A549 (cell line): ENCODE data around the gene VAT1.

ENCODE experiments used
- MAFK ChIP-seq: fragments of 450-650 bp; IDR thresholded peaks from 2 replicates; pipeline ENCODE4 v1.6.1; 2014; ENCODE audit not compliant: partially characterized antibody
- TF ChIP-seq, protein P1 (sequence below): fragments of >200 bp; sonication (Bioruptor Twin); formaldehyde crosslinking; IDR thresholded peaks from 3 replicates; pipeline ENCODE4 v1.5.1; 2016

DNA sequence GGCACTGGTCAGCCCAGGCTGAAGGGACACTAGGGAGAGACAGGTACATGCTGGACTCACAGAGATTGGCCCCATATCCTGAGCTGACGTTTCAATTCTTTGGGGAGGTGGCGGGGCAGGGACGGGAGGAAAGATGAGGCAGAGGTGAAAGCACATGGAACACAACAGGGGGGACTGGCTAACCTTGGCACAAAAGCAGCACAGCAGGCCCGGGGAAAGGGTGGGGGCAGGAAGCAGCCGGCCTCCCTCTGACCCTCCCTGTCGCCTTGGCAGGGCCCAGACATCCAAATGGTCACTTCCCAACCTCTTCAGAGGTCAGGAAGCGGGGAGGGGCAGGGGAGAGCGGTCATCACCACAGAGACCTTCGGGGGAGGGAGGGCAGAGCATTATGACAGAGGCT is 6.6 kb downstream of the VAT1 start:
- TF ChIP-seq, protein P1, sequence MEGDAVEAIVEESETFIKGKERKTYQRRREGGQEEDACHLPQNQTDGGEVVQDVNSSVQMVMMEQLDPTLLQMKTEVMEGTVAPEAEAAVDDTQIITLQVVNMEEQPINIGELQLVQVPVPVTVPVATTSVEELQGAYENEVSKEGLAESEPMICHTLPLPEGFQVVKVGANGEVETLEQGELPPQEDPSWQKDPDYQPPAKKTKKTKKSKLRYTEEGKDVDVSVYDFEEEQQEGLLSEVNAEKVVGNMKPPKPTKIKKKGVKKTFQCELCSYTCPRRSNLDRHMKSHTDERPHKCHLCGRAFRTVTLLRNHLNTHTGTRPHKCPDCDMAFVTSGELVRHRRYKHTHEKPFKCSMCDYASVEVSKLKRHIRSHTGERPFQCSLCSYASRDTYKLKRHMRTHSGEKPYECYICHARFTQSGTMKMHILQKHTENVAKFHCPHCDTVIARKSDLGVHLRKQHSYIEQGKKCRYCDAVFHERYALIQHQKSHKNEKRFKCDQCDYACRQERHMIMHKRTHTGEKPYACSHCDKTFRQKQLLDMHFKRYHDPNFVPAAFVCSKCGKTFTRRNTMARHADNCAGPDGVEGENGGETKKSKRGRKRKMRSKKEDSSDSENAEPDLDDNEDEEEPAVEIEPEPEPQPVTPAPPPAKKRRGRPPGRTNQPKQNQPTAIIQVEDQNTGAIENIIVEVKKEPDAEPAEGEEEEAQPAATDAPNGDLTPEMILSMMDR: no peak
- TF ChIP-seq MAFK: no peak
